Keratinocyte (primary cell): Measurements from ENCODE around the gene AGAP1. TPM values are rescaled to one million over a fixed set of nuclear protein-coding genes. Genes with fewer than 3 reads are reported as not detected.

Source experiments
- DNase-seq: peaks from one replicate; pipeline ENCODE4 v3.0.0-alpha.2; 2011; ENCODE audit warnings: low read depth, missing footprints, low spot score
- FAIRE-seq: peaks from 2 replicates; lab custom pipeline; 2011; peaks lifted over from hg19 to GRCh38; lab: Jason Lieb, UNC
- H2AFZ ChIP-seq: 2 replicates; pipeline ENCODE4 v1.6.0; 2012; ENCODE audit warnings: low read length, control low read depth, inconsistent platforms; ENCODE audit not compliant: control insufficient read depth
- H3K27ac ChIP-seq: 2 replicates; pipeline ENCODE4 v1.5.1; 2011; ENCODE audit warnings: low read length; ENCODE audit not compliant: control insufficient read depth, insufficient read depth
- H3K27me3 ChIP-seq: 3 replicates; pipeline ENCODE4 v1.6.0; 2011; ENCODE audit warnings: low read length; ENCODE audit not compliant: control insufficient read depth, insufficient read depth; ENCODE audit errors: extremely low read depth
- H3K36me3 ChIP-seq, 2 experiments: 2 replicates in 1 of 2; 3 replicates in 1 of 2; pipeline ENCODE4 v1.5.1; 2011; ENCODE audit warnings: low read length in 2 of 2, mild to moderate bottlenecking in 1 of 2; ENCODE audit not compliant: control insufficient read depth in 2 of 2, insufficient read depth in 2 of 2; ENCODE audit errors: extremely low read depth in 1 of 2
- H3K4me1 ChIP-seq: 3 replicates; pipeline ENCODE4 v1.5.1; 2011; ENCODE audit warnings: low read length; ENCODE audit not compliant: control insufficient read depth, insufficient read depth; ENCODE audit errors: extremely low read depth
- H3K4me2 ChIP-seq: 3 replicates; pipeline ENCODE4 v1.6.0; 2011; ENCODE audit warnings: low read depth, low read length; ENCODE audit not compliant: control insufficient read depth, insufficient read depth; ENCODE audit errors: extremely low read depth
- H3K4me3 ChIP-seq, 3 experiments: fragments of 200-600 bp in 1 of 3; sonication (generic) in 1 of 3; 2 replicates in 2 of 3; 3 replicates in 1 of 3; pipeline ENCODE4 v1.5.1; 2011 to 2016; ENCODE audit warnings: low read length in 3 of 3, mild to moderate bottlenecking in 3 of 3, control low read depth in 2 of 3, inconsistent platforms in 1 of 3, low read depth in 1 of 3, mixed read lengths in 1 of 3, mixed run types in 1 of 3, moderate library complexity in 1 of 3; ENCODE audit not compliant: control insufficient read depth in 2 of 3, insufficient read depth in 2 of 3; ENCODE audit errors: extremely low read depth in 1 of 3
- H3K79me2 ChIP-seq: 2 replicates; pipeline ENCODE4 v1.6.0; 2012; ENCODE audit warnings: low read length; ENCODE audit not compliant: control insufficient read depth, insufficient read depth
- H3K9ac ChIP-seq: 3 replicates; pipeline ENCODE4 v1.6.0; 2011; ENCODE audit warnings: low read length; ENCODE audit not compliant: control insufficient read depth, insufficient read depth; ENCODE audit errors: extremely low read depth
- H3K9me1 ChIP-seq: 3 replicates; pipeline ENCODE4 v1.6.0; 2011; ENCODE audit warnings: low read length; ENCODE audit not compliant: control insufficient read depth, insufficient read depth; ENCODE audit errors: extremely low read depth
- H3K9me3 ChIP-seq: 2 replicates; pipeline ENCODE4 v1.5.1; 2012; ENCODE audit warnings: low read depth, low read length; ENCODE audit not compliant: control insufficient read depth
- H4K20me1 ChIP-seq: 3 replicates; pipeline ENCODE4 v1.6.0; 2011; ENCODE audit warnings: low read length; ENCODE audit not compliant: control insufficient read depth, insufficient read depth; ENCODE audit errors: extremely low read depth
- CTCF ChIP-seq, 3 experiments: IDR thresholded peaks in 1 of 3; conservative IDR thresholded peaks in 1 of 3; optimal IDR thresholded peaks in 1 of 3; 2 replicates in 2 of 3; 3 replicates in 1 of 3; pipeline versions ENCODE3 to v1.5.1; 2011; ENCODE audit warnings: low read length in 3 of 3, mild to moderate bottlenecking in 3 of 3, moderate library complexity in 2 of 3, control low read depth in 1 of 3, inconsistent platforms in 1 of 3; ENCODE audit not compliant: insufficient read depth in 2 of 3; ENCODE audit errors: extremely low read depth in 1 of 3
- EZH2 ChIP-seq: IDR thresholded peaks from one replicate; pipeline ENCODE4 v1.6.1; 2012; ENCODE audit warnings: inconsistent platforms, mild to moderate bottlenecking, low read length, moderate library complexity
- dilution Hi-C: fragments of 300-500 bp; cut with MboI; formaldehyde crosslinking; loops from one replicate; pipeline ENCODE4 v1.7.0; 2020; ENCODE audit warnings: low sequenced_read_pairs; ENCODE audit not compliant: extremely low pct_ligation_motif_present
- polyA plus RNA-seq, 5 experiments: library from polyadenylated mRNA; depleted of rRNA in 3 of 5; stranded (reverse) in 3 of 5; stranded (forward) in 1 of 5; unstranded in 1 of 5; fragments of >200 nt; gene quantifications; 1 replicate in 1 of 5; 2 replicates in 3 of 5; 3 replicates in 1 of 5; pipeline versions ENCODE4 v1.2.1 to v1.2.3, GENCODE V29; 2011 to 2012; ENCODE audit warnings: missing spikeins in 2 of 5, low read depth in 1 of 5, low replicate concordance in 1 of 5

Gene AGAP1
- polyA plus RNA-seq, 1 donor (not counting 4 experiments of a cell fraction or from before 2014, with no cell fraction given), result 12.6 TPM

- no peaks in the 10 kb centered on the region for H3K4me1 ChIP-seq
- no peaks in the 10 kb centered on the region for H3K9me1 ChIP-seq
- H3K79me2 ChIP-seq, result peaks cover 10% of the 10 kb centered on the region
- peaks cover 5% of the 10 kb centered on the region for H4K20me1 ChIP-seq
- no peaks in the 10 kb centered on the region for H3K36me3 ChIP-seq
- H3K4me2 ChIP-seq, result no peak overlapping the region
- DNase-seq, result no peak
- H3K27ac ChIP-seq, result no peak overlapping the region
- dilution Hi-C loops, result no loop called here
- no peak overlapping the region for H3K4me3 ChIP-seq
- no peak overlapping the region for H3K9ac ChIP-seq
- H2AFZ ChIP-seq, result no peak overlapping the region
- FAIRE-seq, result no peak
- H3K9me3 ChIP-seq, result no peaks in the 10 kb centered on the region
- TF ChIP-seq CTCF (optimal IDR thresholded peaks at IDR 0.05 in 1 of 3, IDR thresholded peaks at IDR 0.05 in 1 of 3, conservative IDR thresholded peaks at IDR 0.05 in 1 of 3; ENCODE audit: extremely low read depth in 1 of 3, insufficient read depth in 2 of 3, low read length in 3 of 3) (no peak), EZH2 (no peak)
- H3K27me3 ChIP-seq, result no peaks in the 10 kb centered on the region
These were observed 90.2 kb downstream of the AGAP1 start for GRCh38 chr2:235583925-235584637.

- Histone ChIP-seq H2AFZ (no peak overlapping the region), H3K9ac (no peak overlapping the region), H3K4me1 (no peaks in the 10 kb centered on the region), H3K79me2 (peaks cover 10% of the 10 kb centered on the region), H3K36me3 (no peaks in the 10 kb centered on the region), H4K20me1 (peaks cover 5% of the 10 kb centered on the region), H3K4me2 (no peak overlapping the region), H3K27ac (no peak overlapping the region), H3K27me3 (no peaks in the 10 kb centered on the region), H3K4me3 (no peak overlapping the region), H3K9me1 (no peaks in the 10 kb centered on the region), H3K9me3 (no peaks in the 10 kb centered on the region)
- DNase-seq (no peak), FAIRE-seq (no peak)
- dilution Hi-C loops, result no loop called here
- TF ChIP-seq EZH2, result no peak
- no peak for TF ChIP-seq CTCF (optimal IDR thresholded peaks at IDR 0.05 in 1 of 3, IDR thresholded peaks at IDR 0.05 in 1 of 3, conservative IDR thresholded peaks at IDR 0.05 in 1 of 3; ENCODE audit: extremely low read depth in 1 of 3, insufficient read depth in 2 of 3, low read length in 3 of 3)
These were observed 90.8 kb downstream of the AGAP1 start for GRCh38 chr2:235584638-235585007.
